ENCODE data around the gene CERS1. TPM values are rescaled to one million over a fixed set of nuclear protein-coding genes. Genes with fewer than 3 reads are reported as not detected.
"Not testable (repeated sequence)": the region's sequence is repeated elsewhere in the genome, so short reads cannot be mapped to it uniquely, and the experiment has no call there.

CERS1 gene
- total RNA-seq, 2 donors from 2014 or later: not detected

DNA sequence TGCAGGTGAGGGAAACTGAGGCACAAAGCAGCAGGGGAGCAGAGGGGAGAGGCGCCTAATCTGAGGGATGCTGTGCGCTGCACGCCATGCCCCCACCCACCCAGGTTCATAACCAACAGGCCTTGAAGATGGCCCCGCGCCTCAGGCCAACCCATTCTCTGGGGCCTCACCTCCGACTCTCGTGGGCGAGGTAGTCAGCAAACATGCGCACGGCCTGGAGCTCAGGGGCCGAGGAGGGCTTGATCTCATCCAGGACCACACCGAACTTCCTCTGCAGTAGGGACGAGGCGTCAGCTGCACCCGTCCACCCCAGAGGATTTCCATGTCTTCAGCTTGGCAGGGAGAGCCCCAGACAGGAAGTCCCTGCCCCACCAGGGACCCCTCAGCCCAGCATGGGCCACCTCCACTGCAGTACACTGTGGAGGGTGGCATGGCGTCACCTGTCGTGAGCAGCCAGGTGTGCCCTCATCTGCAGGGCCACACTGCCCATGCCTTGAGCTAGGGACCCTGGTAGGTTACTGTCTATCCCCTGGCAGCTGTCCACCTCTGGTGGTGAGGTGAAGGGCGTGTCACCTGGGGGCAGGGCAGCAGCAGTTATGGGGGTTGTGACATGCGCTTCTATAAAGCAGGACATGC is 15.0 kb upstream of the CERS1 start:
- Mint-ChIP-seq H3K36me3 (ENCODE audit: insufficient read depth in 2 of 2) (peaks cover 2 to 14% of the 10 kb centered on the region in 2 donors), H3K4me1 (ENCODE audit: low read depth) (no peaks in the 10 kb centered on the region), H3K27ac (no peak overlapping the region), H3K9me3 (no peaks in the 10 kb centered on the region), H3K4me3 (no peak overlapping the region), H3K27me3 (ENCODE audit: low read depth) (no peaks in the 10 kb centered on the region)
- DNase-seq: no peak
- ATAC-seq (replicated peaks in 1 of 2): no peak

DNA sequence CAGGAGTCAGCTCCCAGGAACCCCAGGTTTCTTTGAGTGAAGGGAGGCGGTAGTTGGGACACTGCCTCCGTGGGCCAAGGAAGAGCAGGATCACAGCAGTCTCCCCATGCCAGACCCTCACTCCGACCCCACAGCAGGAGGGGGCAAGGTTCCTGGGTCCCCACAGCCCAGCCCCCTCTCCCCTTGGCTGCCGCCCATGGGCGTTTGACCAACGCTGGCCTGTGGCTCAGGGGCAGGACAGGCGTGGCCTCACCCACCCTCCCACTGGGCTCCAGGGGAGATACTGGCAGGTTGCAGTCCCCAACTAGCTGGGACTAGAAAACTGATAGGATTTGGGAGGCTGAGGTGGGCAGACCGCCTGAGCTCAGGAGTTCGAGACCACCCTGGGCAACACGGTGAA is 14.1 kb upstream of the CERS1 start:
- Mint-ChIP-seq H3K9me3 (no peaks in the 10 kb centered on the region), H3K36me3 (ENCODE audit: insufficient read depth in 2 of 2) (peaks cover 2 to 12% of the 10 kb centered on the region in 2 donors), H3K27ac (no peak overlapping the region), H3K27me3 (ENCODE audit: low read depth) (no peaks in the 10 kb centered on the region), H3K4me1 (ENCODE audit: low read depth) (no peaks in the 10 kb centered on the region), H3K4me3 (no peak overlapping the region)
- DNase-seq (no peak), ATAC-seq (replicated peaks in 1 of 2) (no peak)

DNA sequence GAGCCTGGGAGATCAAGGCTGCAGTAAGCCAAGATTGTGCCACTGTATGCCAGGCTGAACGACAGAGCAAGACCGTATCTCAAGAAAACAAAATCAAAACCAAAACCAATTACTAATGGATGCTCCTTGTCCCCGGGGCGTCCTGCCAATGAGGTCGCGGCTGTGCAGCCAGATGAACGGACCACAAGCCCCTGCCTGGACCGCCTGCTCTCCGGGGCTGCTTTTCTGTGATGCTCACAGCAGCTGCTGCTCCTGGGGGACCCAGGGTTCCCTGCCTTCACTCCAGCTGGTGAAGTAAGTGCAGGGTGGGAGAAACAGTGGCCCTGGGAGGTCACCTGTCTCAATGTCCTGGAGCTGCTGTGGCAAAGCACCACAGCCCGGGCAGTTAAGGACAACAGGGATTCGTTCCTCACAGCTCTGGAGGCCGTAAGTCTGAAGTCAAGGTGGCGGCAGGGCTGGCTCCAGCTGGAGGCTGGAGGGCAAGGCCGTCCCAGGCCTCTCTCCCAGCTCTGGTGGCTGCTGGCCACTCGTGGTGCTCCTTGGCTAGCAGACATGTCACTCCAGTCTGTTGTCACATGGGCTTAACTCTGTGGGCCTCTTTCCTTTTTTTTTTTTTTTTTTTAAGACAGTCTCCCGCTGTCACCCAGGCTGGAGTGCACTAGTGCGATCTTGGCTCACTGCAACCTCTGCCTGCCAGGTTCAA is 13.1 kb upstream of the CERS1 start:
- Mint-ChIP-seq H3K4me3 (no peak overlapping the region), H3K4me1 (ENCODE audit: low read depth) (no peaks in the 10 kb centered on the region), H3K36me3 (ENCODE audit: insufficient read depth in 2 of 2) (peaks cover 2 to 13% of the 10 kb centered on the region in 2 donors), H3K27ac (no peak overlapping the region), H3K27me3 (ENCODE audit: low read depth) (no peaks in the 10 kb centered on the region), H3K9me3 (no peaks in the 10 kb centered on the region)
- DNase-seq: no peak
- no peak for ATAC-seq (replicated peaks in 1 of 2)

DNA sequence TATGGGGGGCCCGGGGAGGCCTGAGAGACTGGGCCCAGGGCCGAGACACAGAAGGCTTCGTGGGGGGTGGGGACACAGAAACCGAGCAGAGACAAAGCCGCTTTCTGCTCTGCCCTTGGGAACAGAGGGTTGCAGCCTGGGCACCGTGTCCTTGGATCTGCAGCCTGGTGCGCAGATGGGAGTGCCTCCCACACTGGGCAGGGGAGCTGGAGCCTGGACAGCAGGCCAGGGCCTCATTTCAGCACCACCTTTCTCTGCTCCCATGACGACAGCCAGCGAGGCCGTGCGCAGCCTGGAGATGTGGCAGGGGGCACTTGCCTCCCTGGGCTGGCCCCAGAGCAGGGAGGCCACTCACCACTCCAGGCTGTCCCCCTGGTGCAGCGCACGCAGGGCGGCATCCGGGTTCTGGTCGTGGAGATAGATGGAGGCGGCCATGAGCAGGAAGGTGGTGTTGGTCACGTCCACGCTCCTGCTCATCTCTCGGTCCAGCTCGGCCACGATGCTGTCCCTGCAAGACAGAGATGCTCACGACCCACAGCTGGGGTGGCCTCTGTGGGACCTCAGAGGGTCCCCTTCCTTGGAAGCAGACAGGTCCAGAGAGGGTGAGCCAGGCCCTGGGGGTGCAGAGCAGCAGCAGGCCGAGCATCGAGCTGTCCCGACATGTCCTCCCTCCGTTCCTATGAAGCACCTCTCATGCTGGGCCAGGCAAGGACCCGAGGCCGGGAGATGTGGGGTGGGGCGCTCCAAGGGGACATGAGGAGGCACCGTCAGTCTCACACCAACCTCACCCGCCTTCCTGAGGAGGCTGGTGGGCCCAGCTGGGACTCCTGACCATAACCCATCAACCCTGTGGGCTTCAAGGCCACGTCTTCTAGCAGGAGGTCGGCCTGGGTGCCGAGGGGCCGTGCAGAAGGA is 10.9 kb upstream of the CERS1 start:
- ATAC-seq (replicated peaks in 1 of 2) (no peak), DNase-seq (no peak)
- H3K4me1 Mint-ChIP-seq (ENCODE audit: low read depth): no peaks in the 10 kb centered on the region
- no peak overlapping the region for H3K27ac Mint-ChIP-seq
- no peaks in the 10 kb centered on the region for H3K9me3 Mint-ChIP-seq
- H3K36me3 Mint-ChIP-seq (ENCODE audit: insufficient read depth in 2 of 2): peaks cover 0 to 5% of the 10 kb centered on the region in 2 donors
- no peaks in the 10 kb centered on the region for H3K27me3 Mint-ChIP-seq (ENCODE audit: low read depth)
- no peak overlapping the region for H3K4me3 Mint-ChIP-seq

DNA sequence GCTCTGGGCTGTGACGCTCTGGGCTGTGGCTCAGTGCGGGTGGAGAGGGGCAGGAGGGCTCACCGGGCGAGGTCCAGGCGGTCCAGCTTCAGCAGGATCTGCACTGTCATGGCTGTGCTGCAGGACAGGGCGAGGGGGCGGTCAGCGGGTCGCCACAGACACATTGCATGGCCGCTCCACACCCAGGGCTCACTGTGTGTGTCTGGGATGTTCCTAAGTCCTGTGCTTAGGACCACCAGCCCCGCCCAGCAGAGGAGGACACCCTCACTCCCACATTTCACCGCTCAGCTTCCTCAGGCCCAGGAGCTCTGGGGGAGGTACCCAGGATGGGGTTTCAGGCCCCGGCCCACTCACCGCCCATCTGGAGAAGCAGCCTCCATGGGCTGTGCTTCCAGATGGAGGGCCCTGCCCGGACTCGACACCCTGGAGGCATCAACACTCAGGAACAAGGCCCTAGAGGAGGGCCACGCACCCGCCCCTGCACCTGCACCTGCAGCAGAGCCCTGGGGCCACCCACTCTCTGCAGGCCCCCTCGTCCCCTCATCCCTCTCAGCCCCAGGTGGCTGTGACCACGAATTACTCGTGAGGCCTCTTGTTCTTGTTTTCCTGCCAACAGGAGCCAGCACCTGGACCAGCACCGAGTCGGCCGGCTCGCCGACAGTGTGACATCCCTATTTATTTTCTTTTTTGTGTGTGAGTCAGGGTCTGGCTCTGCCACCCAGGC is 9.7 kb upstream of the CERS1 start:
- ATAC-seq (replicated peaks in 1 of 2): no peak
- Mint-ChIP-seq H3K4me3 (no peak overlapping the region), H3K27me3 (ENCODE audit: low read depth) (no peaks in the 10 kb centered on the region), H3K27ac (no peak overlapping the region), H3K4me1 (ENCODE audit: low read depth) (no peaks in the 10 kb centered on the region), H3K9me3 (no peaks in the 10 kb centered on the region), H3K36me3 (ENCODE audit: insufficient read depth in 2 of 2) (peaks cover 0 to 4% of the 10 kb centered on the region in 2 donors)
- DNase-seq: no peak

DNA sequence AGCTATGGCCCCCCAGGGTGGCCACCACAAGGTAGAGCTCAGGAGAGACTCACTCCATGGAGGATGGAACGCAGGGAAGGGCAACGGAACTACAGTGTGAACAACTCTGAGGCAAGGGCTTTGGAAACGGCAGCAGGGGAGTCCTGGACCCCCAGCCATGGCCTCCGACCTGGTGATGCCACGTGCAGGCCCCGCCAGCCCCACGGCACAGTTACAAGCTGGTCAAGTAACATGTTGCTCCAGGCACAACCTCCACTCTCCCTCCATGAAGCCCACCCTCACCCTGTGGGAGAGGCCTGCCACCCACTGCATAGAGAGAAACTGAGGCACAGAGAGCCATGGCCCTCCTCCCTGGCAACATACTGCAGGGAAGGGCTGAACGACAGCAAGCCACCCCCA is 9.1 kb upstream of the CERS1 start:
- DNase-seq (no peak), ATAC-seq (replicated peaks in 1 of 2) (no peak)
- H3K27ac Mint-ChIP-seq: no peak overlapping the region
- no peaks in the 10 kb centered on the region for H3K4me1 Mint-ChIP-seq (ENCODE audit: low read depth)
- no peaks in the 10 kb centered on the region for H3K9me3 Mint-ChIP-seq
- peaks cover 0 to 4% of the 10 kb centered on the region in 2 donors for H3K36me3 Mint-ChIP-seq (ENCODE audit: insufficient read depth in 2 of 2)
- H3K27me3 Mint-ChIP-seq (ENCODE audit: low read depth): no peaks in the 10 kb centered on the region
- H3K4me3 Mint-ChIP-seq: no peak overlapping the region

DNA sequence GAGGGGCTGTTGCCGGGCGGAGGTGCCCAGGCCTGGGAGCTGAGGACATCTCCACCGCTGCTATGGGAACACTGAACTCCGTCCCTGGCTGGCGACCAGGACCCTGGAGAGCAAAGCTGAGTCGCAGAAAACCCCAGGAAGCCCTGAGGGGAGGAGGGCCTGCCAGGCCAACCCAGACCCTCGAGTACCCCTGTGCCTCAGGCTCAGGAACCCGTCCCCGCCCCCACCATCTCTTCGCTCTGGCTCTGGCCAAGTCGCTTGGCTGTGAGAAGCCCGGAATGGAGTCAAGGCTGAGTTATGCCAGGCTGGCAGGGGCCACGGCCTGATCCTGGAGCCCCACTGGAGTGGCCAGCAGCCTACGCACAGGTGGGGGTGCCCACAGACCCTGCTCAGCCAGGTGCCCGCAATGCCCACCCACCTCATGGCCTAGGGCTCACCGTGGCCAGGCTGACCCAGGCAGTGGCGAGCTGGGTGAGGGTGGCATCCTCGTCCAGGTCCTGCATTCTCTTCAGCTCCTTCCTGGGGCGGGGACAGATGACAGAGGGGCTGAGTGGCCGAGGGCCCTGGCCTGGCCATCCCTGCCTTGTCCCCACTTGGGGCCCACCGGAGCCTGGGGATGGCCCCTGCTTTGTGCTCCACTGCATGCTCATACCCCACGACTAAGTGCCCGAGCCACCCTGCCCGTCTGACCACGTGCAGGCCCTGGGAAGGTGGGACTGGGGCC is 8.5 kb upstream of the CERS1 start:
- Mint-ChIP-seq H3K9me3 (no peaks in the 10 kb centered on the region), H3K4me3 (no peak overlapping the region), H3K36me3 (ENCODE audit: insufficient read depth in 2 of 2) (peaks cover 0 to 4% of the 10 kb centered on the region in 2 donors), H3K4me1 (ENCODE audit: low read depth) (no peaks in the 10 kb centered on the region), H3K27me3 (ENCODE audit: low read depth) (no peaks in the 10 kb centered on the region), H3K27ac (no peak overlapping the region)
- no peak for DNase-seq
- no peak for ATAC-seq (replicated peaks in 1 of 2)

DNA sequence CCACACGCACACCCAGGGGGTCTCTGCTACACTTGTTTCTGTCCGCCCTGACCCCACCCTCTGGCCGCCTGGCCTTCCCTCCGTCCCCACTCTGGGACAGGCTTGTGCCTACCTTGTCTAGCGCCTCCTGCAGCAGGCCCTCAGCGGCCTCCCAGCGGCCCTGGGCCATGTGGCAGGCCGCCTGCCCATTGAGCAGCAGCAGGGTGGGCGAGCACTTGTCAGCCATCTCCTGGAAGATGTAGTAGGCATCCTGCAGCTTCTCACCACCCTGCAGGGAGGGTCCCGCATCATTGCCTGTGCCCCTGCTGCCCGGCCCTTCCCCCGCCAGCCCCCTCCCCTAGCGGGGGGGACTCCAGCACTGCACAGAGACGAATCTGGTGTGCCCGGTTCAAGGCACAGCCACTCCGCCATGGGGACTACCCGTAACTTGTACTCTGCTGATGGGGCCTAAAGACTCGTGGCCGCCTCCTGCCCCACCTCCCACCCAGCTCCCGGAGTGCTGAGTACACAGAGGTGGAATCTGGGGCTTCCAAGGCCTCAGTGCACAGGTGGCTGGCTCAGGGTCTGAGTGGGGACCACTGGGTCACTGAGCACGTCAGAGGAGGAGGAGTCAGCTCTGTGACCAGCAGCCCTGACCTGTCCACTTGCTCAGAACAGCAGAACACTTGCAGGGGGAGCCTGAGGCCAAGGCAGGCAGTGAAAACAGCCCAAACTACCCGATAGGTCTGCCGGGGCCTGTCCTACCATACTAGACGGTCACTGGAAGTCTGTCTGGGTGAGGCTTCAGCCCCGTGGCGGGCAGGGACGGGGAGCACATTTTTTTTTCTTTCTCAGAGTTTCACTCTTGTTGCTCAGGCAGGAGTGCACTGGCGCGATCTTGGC is 7.4 kb upstream of the CERS1 start:
- ATAC-seq (replicated peaks in 1 of 2): no peak
- Mint-ChIP-seq H3K4me3 (no peak overlapping the region), H3K9me3 (no peaks in the 10 kb centered on the region), H3K27ac (no peak overlapping the region), H3K36me3 (ENCODE audit: insufficient read depth in 2 of 2) (peaks cover 0 to 4% of the 10 kb centered on the region in 2 donors), H3K4me1 (ENCODE audit: low read depth) (no peaks in the 10 kb centered on the region), H3K27me3 (ENCODE audit: low read depth) (no peaks in the 10 kb centered on the region)
- no peak for DNase-seq

DNA sequence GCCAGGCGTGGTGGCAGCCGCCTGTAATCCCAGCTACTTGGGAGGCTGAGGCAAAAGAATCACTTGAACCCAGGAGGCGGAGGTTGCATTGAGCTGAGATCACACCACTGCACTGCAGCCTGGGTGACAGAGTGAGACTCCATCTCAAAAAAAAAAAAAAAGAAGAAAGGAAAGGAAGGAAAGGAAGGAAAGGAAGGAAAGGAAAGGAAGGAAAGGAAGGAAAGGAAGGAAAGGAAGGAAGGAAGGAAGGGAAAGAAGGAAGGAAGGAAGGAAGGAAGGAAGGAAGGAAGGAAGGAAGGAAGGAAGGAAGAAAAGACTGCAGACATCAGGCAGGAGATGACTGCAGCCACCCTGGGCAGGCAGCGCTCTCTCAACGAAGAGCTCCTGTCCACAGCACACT is 6.6 kb upstream of the CERS1 start:
- H3K27me3 Mint-ChIP-seq (ENCODE audit: low read depth); H3K4me3 Mint-ChIP-seq; ATAC-seq (replicated peaks in 1 of 2); H3K4me1 Mint-ChIP-seq (ENCODE audit: low read depth); DNase-seq; H3K36me3 Mint-ChIP-seq (ENCODE audit: insufficient read depth in 2 of 2); H3K27ac Mint-ChIP-seq; H3K9me3 Mint-ChIP-seq: not testable (repeated sequence)

DNA sequence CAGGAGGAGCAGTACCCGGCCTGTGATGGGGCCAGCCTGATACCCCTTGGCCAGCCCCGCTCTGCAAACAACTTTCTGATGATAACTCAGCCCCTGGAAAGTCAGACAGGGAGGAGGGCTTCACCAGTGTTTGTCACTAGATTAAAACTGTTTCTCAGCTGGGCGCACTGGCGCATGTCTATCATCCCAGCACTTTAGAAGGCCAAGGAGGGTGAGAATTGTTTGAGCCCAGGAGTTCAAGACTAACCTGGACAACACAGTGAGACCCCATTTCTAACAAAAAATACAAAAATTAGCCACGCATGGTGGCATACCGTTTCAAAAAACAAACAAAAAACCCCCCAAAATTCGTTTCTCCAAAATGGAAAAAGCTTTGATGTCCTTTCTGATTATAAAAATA is 5.5 kb upstream of the CERS1 start:
- DNase-seq (no peak), ATAC-seq (replicated peaks in 1 of 2) (no peak)
- peaks cover 14% of the 10 kb centered on the region for H3K27me3 Mint-ChIP-seq (ENCODE audit: low read depth)
- no peak overlapping the region for H3K4me3 Mint-ChIP-seq
- peaks cover under 1 to 4% of the 10 kb centered on the region in 2 donors for H3K36me3 Mint-ChIP-seq (ENCODE audit: insufficient read depth in 2 of 2)
- H3K27ac Mint-ChIP-seq: no peak overlapping the region
- no peaks in the 10 kb centered on the region for H3K9me3 Mint-ChIP-seq
- H3K4me1 Mint-ChIP-seq (ENCODE audit: low read depth): peaks cover 9% of the 10 kb centered on the region

DNA sequence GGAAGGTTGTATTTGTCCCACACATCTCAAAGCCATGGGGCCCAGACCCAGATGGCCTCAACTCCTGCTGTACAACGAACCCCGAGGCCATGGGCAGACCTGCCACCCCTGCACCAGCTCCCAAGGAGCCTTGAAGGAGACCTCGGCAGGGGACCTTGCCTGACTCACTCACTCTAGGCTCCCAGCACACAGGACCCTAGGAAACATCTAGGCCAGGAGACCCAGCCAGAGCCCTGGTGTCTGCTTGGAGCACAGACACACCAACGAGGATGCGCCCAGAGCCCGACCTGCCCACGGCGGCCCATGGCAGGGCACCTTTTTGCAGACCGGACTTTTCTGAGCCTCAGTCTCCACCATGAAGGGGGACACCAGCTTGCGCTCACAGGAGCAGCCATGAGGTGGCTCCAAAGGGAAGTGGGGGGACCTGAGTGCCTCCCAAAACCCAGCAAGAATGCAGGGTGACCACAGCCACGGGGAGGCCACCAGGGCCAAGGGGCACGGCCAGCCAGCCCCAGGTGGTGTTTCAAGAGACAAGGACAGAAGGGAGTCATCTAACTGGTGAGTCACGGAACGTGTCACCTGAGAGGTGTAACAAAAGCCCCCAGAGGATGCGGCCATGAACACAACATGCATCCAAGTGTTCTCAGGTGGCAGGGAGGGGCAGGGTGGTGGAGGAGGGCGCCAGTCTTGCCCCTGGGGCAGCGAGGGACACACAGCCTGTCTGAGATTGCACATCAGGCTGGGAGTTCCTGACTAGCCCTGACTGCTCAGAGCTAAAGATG is 4.9 kb upstream of the CERS1 start:
- peaks cover 1 to 2% of the 10 kb centered on the region in 2 donors for H3K36me3 Mint-ChIP-seq (ENCODE audit: insufficient read depth in 2 of 2)
- peaks cover 11% of the 10 kb centered on the region for H3K4me1 Mint-ChIP-seq (ENCODE audit: low read depth)

More for the DNA sequence above, 4.9 kb upstream of the CERS1 start:
- Mint-ChIP-seq H3K27me3 (ENCODE audit: low read depth) (peaks cover 17% of the 10 kb centered on the region), H3K4me3 (no peak overlapping the region), H3K9me3 (no peaks in the 10 kb centered on the region), H3K27ac (no peak overlapping the region)
- DNase-seq (no peak), ATAC-seq (replicated peaks in 1 of 2) (no peak)
